GM12873 (cell line): ENCODE results near the gene KRT72.

Experiments
- TF ChIP-seq, protein P1 (sequence below): IDR thresholded peaks from 2 replicates; pipeline ENCODE4 v1.5.1; 2012; ENCODE audit warnings: low read depth, mild to moderate bottlenecking, moderate library complexity, low read length, control low read depth; ENCODE audit not compliant: insufficient read depth; ENCODE audit errors: missing control alignments

Gene KRT72

GRCh38 chr12:52591521-52591920 is 9.7 kb downstream of the KRT72 start:
- TF ChIP-seq, protein P1, sequence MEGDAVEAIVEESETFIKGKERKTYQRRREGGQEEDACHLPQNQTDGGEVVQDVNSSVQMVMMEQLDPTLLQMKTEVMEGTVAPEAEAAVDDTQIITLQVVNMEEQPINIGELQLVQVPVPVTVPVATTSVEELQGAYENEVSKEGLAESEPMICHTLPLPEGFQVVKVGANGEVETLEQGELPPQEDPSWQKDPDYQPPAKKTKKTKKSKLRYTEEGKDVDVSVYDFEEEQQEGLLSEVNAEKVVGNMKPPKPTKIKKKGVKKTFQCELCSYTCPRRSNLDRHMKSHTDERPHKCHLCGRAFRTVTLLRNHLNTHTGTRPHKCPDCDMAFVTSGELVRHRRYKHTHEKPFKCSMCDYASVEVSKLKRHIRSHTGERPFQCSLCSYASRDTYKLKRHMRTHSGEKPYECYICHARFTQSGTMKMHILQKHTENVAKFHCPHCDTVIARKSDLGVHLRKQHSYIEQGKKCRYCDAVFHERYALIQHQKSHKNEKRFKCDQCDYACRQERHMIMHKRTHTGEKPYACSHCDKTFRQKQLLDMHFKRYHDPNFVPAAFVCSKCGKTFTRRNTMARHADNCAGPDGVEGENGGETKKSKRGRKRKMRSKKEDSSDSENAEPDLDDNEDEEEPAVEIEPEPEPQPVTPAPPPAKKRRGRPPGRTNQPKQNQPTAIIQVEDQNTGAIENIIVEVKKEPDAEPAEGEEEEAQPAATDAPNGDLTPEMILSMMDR: no peak

DNA sequence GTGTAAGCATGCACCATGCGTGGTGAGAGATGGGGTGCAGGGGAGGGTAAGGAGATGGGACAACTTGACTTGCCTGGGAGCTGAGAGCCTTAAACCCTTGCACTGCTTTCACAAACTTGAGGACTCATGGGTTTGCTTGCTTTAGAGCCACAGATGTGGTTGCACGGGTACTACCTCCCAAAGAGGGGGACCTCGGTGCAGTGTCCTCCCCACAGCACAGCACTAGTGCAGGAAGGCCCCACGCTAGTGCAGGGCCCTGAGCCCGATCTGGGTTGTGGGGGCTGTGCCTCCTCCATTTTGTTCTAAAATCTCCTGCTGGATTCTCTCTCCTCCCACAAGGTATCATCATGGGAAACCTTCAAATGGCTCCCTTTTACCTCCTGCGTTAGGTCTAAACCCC is 11.2 kb downstream of the KRT72 start:
- TF ChIP-seq, protein P1: no peak

DNA sequence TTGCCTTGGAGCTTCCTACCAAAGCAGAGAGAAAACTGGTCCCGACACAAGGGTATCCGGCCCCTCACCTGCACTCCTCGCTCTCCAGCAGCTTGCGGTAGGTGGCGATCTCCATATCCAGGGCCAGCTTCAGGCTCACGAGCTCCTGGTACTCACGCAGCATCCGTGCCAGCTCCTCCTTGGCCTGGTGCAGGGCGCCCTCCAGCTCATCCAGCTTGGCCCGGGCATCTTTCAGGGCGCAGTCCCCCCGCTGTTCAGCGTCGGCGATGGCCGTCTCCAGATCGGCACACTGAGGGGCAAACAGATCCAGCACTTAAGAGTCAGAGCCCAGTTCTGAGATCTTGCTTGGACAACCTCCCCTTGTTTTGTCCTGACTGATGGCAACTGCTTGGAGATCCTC is 13.7 kb downstream of the KRT72 start:
- TF ChIP-seq, protein P1: no peak

- TF ChIP-seq, protein P1: no peak
These were observed 15.3 kb downstream of the KRT72 start for GRCh38 chr12:52585946-52586345.

DNA sequence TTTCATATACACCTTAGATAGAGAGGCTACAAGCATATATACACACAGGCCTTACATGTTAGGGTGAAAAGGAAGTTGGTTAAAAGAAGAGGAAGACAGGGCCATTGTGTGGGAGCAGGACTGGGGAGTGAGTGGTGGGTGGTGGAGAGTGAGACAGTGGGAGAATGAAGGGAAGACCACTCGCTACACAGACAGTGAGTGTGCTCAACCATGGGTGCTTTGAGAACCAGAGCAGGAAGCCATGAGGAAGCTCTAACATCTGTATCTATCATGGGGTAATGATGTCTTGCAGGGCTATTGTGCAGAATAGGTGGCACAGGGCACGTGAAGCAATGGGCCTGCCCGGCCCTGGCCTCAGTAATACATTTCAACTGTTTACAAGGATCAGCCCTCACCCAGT is 16.2 kb downstream of the KRT72 start:
- TF ChIP-seq, protein P1: no peak

DNA sequence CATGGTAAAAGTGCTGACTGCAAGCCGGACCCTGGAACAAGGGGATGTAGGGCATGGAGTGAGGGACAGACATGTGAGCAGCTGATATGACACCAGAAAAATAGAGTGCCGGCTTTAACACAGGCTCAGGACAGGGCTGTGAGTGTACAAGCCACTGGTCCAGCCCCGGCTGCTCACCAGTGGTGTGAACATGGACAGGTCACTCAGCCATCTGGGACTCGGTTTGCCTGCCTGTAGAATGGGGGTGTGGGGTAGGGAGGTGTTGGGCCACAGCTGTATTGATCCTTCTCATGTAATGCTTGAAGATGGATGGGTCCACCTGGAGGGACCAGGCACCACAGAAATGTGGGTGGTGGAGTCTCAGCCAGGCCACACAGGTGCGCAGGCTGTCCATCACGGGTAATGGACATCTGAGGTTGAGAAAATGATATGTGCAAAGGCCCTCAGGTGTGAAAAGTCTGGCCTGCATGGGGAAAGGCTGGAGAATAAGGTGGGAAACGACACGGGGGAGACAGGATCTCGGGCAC is 17.0 kb downstream of the KRT72 start:
- TF ChIP-seq, protein P1: no peak

DNA sequence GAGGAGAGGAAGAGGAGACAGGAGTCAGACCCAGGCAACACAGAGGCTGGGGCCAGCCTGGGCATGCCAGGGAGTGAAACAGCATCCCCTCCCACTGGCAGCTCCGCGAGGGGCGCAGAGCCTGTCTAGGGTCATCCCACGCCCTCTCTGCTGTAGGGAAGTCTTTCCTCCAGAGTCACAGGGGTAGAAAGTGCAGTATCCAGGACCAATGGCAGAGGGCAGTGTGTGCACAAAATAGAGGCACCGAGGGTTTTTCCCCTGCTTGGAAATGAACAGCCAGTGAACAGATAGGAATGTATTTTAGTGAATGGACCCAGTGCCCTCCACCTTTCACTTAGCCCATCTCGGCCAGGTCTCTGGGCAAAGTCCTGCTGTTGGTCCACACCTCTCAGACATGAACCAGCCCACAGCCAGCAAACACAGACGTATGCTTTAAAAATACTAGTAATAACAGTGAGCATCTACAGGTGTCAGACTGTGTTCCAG is 18.2 kb downstream of the KRT72 start:
- TF ChIP-seq, protein P1: peak; percentile 75
